Small intestine (tissue), 7 donors: ENCODE data around the gene SLC66A2. TPM values are rescaled to one million over a fixed set of nuclear protein-coding genes. Genes with fewer than 3 reads are reported as not detected.

Source experiments
- DNase-seq, 2 donors: peaks; one replicate each; pipeline versions ENCODE4 v3.0.0 to v3.0.0-alpha.2; 2013
- FAIRE-seq: peaks from 2 replicates; lab custom pipeline; 2012; peaks lifted over from hg19 to GRCh38; lab: Jason Lieb, UNC
- H3K27ac ChIP-seq, 3 donors: one replicate each; pipeline ENCODE4 v1.5.1; 2013; ENCODE audit warnings: low read length in 2 of 3, mild to moderate bottlenecking in 2 of 3, control low read depth in 1 of 3, inconsistent platforms in 1 of 3, low read depth in 1 of 3, moderate library complexity in 1 of 3
- H3K27me3 ChIP-seq, 3 donors: one replicate each; pipeline ENCODE4 v1.6.1; 2013; ENCODE audit warnings: low read length in 3 of 3, inconsistent platforms in 1 of 3; ENCODE audit not compliant: control insufficient read depth in 3 of 3, insufficient read depth in 3 of 3
- H3K36me3 ChIP-seq, 3 donors: one replicate each; pipeline ENCODE4 v1.6.1; 2013; ENCODE audit warnings: low read length in 3 of 3, inconsistent platforms in 1 of 3, low read depth in 1 of 3, mild to moderate bottlenecking in 1 of 3, moderate library complexity in 1 of 3; ENCODE audit not compliant: control insufficient read depth in 3 of 3, insufficient read depth in 2 of 3
- H3K4me1 ChIP-seq, 3 donors: one replicate each; pipeline ENCODE4 v1.6.1; 2013; ENCODE audit warnings: low read length in 2 of 3, inconsistent platforms in 1 of 3, low read depth in 1 of 3, mild to moderate bottlenecking in 1 of 3, moderate library complexity in 1 of 3; ENCODE audit not compliant: control insufficient read depth in 3 of 3, insufficient read depth in 2 of 3
- H3K4me3 ChIP-seq, 3 donors: one replicate each; pipeline ENCODE4 v1.5.1; 2013; ENCODE audit warnings: low read length in 3 of 3, control low read depth in 1 of 3, inconsistent platforms in 1 of 3, low read depth in 1 of 3, mild to moderate bottlenecking in 1 of 3, moderate library complexity in 1 of 3
- H3K9me3 ChIP-seq, 2 donors: one replicate each; pipeline ENCODE4 v1.6.1; 2013; ENCODE audit warnings: low read depth in 1 of 2, low read length in 1 of 2; ENCODE audit not compliant: control insufficient read depth in 2 of 2, insufficient read depth in 1 of 2
- WGBS, 3 donors: extraction: QIAGEN DNeasy Blood & Tissue Kit; methylation state at CpG; one replicate each; pipeline ENCODE4 v1.1.7; 2013; 5-methylcytosine and 5-hydroxymethylcytosine counted together
- polyA plus RNA-seq, 4 donors: library from polyadenylated mRNA; stranded (reverse) in 3 of 4; unstranded in 1 of 4; fragments of 200-250 nt in 3 of 4; fragments of 120-200 nt in 1 of 4; gene quantifications; one replicate each; pipeline versions ENCODE4 v1.2.1 to v1.2.3, GENCODE V29; 2013
- donor health status: healthy with polysubstance abuse.
- donor health status: control.
- donor health status: control.
- donor health status: Bipolar disorder and iron deficiency.
- donor health status: healthy.

SLC66A2 gene
- polyA plus RNA-seq, 4 donors, result 15.0 to 30.3 (median 17.8) TPM

GRCh38 chr18:79898952-79899608, 52.4 kb downstream of the SLC66A2 start:
- DNase-seq (no peak), FAIRE-seq (no peak)
- Histone ChIP-seq H3K36me3 (peaks cover 0 to 16% (median 2%) of the 10 kb centered on the region in 3 donors), H3K4me1 (no peaks in the 10 kb centered on the region), H3K4me3 (no peak overlapping the region), H3K9me3 (peaks cover 6 to 47% of the 10 kb centered on the region in 2 donors), H3K27me3 (no peaks in the 10 kb centered on the region), H3K27ac (no peak overlapping the region)
- WGBS, 3 donors, result 84 to 86% (median 84%) methylated on average over 64 to 70 of the region's 70 CpGs

- Histone ChIP-seq H3K36me3 (peaks cover 0 to 7% (median 0%) of the 10 kb centered on the region in 3 donors), H3K27ac (no peak overlapping the region), H3K27me3 (no peaks in the 10 kb centered on the region), H3K9me3 (peaks cover 6 to 48% of the 10 kb centered on the region in 2 donors), H3K4me3 (no peak overlapping the region), H3K4me1 (no peaks in the 10 kb centered on the region)
- DNase-seq (no peak), FAIRE-seq (no peak)
- 93 to 97% (median 93%) methylated on average over 15 of the region's 15 CpGs for WGBS, 3 donors
Observed at GRCh38 chr18:79897940-79898625, 53.4 kb downstream of the SLC66A2 start.

GRCh38 chr18:79896738-79897137, 54.7 kb downstream of the SLC66A2 start:
- DNase-seq, result no peak
- FAIRE-seq, result no peak
- H3K36me3 ChIP-seq, result no peaks in the 10 kb centered on the region
- no peaks in the 10 kb centered on the region for H3K4me1 ChIP-seq
- H3K27me3 ChIP-seq, result no peaks in the 10 kb centered on the region
- no peak overlapping the region for H3K4me3 ChIP-seq
- no peak overlapping the region for H3K27ac ChIP-seq
- 70 to 94% (median 75%) methylated on average over 3 of the region's 3 CpGs for WGBS, 3 donors
- peaks cover 6 to 45% of the 10 kb centered on the region in 2 donors for H3K9me3 ChIP-seq

- Histone ChIP-seq H3K27me3 (no peaks in the 10 kb centered on the region), H3K9me3 (peaks cover 1 to 34% of the 10 kb centered on the region in 2 donors), H3K27ac (no peak overlapping the region), H3K4me1 (no peaks in the 10 kb centered on the region), H3K36me3 (no peaks in the 10 kb centered on the region), H3K4me3 (no peak overlapping the region)
- DNase-seq (no peak), FAIRE-seq (no peak)
- WGBS, 3 donors, result 71 to 84% (median 74%) methylated on average over 5 of the region's 5 CpGs
Observed at GRCh38 chr18:79890674-79891073, 60.8 kb downstream of the SLC66A2 start.

GRCh38 chr18:79889569-79889968, 61.9 kb downstream of the SLC66A2 start:
- no peak overlapping the region for H3K27ac ChIP-seq
- H3K9me3 ChIP-seq, result peaks cover 1 to 42% of the 10 kb centered on the region in 2 donors
- H3K27me3 ChIP-seq, result no peaks in the 10 kb centered on the region
- H3K36me3 ChIP-seq, result no peaks in the 10 kb centered on the region
- DNase-seq (no peak), FAIRE-seq (no peak)
- H3K4me3 ChIP-seq, result no peak overlapping the region
- no peaks in the 10 kb centered on the region for H3K4me1 ChIP-seq
- WGBS, 3 donors, result 91 to 92% (median 91%) methylated on average over 14 of the region's 14 CpGs

- H3K27ac ChIP-seq, result no peak overlapping the region
- 88 to 94% (median 93%) methylated on average over 14 to 16 of the region's 16 CpGs for WGBS, 3 donors
- H3K4me1 ChIP-seq, result no peaks in the 10 kb centered on the region
- FAIRE-seq, result no peak
- H3K4me3 ChIP-seq, result no peak overlapping the region
- H3K36me3 ChIP-seq, result no peaks in the 10 kb centered on the region
- H3K9me3 ChIP-seq, result peaks cover 1 to 51% of the 10 kb centered on the region in 2 donors
- no peak for DNase-seq
- no peaks in the 10 kb centered on the region for H3K27me3 ChIP-seq
Observed at GRCh38 chr18:79888016-79888415, 63.4 kb downstream of the SLC66A2 start.

GRCh38 chr18:79887181-79888000, 64.1 kb downstream of the SLC66A2 start:
- DNase-seq (no peak), FAIRE-seq (no peak)
- peaks cover 1 to 53% of the 10 kb centered on the region in 2 donors for H3K9me3 ChIP-seq
- no peaks in the 10 kb centered on the region for H3K36me3 ChIP-seq
- H3K4me1 ChIP-seq, result no peaks in the 10 kb centered on the region
- 91 to 93% (median 91%) methylated on average over 30 of the region's 30 CpGs for WGBS, 3 donors
- H3K4me3 ChIP-seq, result no peak overlapping the region
- H3K27me3 ChIP-seq, result no peaks in the 10 kb centered on the region
- no peak overlapping the region for H3K27ac ChIP-seq

GRCh38 chr18:79884963-79885728, 66.3 kb downstream of the SLC66A2 start:
- WGBS, 3 donors, result 88 to 91% (median 90%) methylated on average over 25 of the region's 25 CpGs
- no peak for DNase-seq
- no peak for FAIRE-seq

More at GRCh38 chr18:79884963-79885728, 66.3 kb downstream of the SLC66A2 start:
- no peak overlapping the region for H3K27ac ChIP-seq
- H3K4me1 ChIP-seq, result no peaks in the 10 kb centered on the region
- no peaks in the 10 kb centered on the region for H3K36me3 ChIP-seq
- peaks cover 0 to 41% of the 10 kb centered on the region in 2 donors for H3K9me3 ChIP-seq
- H3K4me3 ChIP-seq, result no peak overlapping the region
- H3K27me3 ChIP-seq, result no peaks in the 10 kb centered on the region
